ENCODE data around the gene LLGL2. TPM values are rescaled to one million over a fixed set of nuclear protein-coding genes. Genes with fewer than 3 reads are reported as not detected.
A peak's percentile ranks its signal among the peaks of the same experiment; 100 is the strongest.

LLGL2 gene
- total RNA-seq, 1 donor from 2014 or later: 50.6 TPM

- no peak for TF ChIP-seq CTCF (IDR thresholded peaks at IDR 0.05; ENCODE audit: insufficient read depth, low read length, poor library complexity, severe bottlenecking)
- DNase-seq (ENCODE audit: low read depth): peak; percentile 16
- H3K4me3 ChIP-seq (ENCODE audit: low read depth, low read length): no peak overlapping the region
- peaks cover 1% of the 10 kb centered on the region for H3K36me3 ChIP-seq (ENCODE audit: control insufficient read depth, insufficient read depth, low read length)
- H3K27me3 ChIP-seq (ENCODE audit: control insufficient read depth, insufficient read depth, low read length): no peaks in the 10 kb centered on the region
Observed at GRCh38 chr17:75551266-75551665, 25.8 kb downstream of the LLGL2 start.

- TF ChIP-seq CTCF (IDR thresholded peaks at IDR 0.05; ENCODE audit: insufficient read depth, low read length, poor library complexity, severe bottlenecking): no peak
- Histone ChIP-seq H3K36me3 (ENCODE audit: control insufficient read depth, insufficient read depth, low read length) (no peaks in the 10 kb centered on the region), H3K4me3 (ENCODE audit: low read depth, low read length) (no peak overlapping the region), H3K27me3 (ENCODE audit: control insufficient read depth, insufficient read depth, low read length) (no peaks in the 10 kb centered on the region)
- no peak for DNase-seq (ENCODE audit: low read depth)
Observed at GRCh38 chr17:75552425-75553294, 27.2 kb downstream of the LLGL2 start.

- DNase-seq (ENCODE audit: low read depth): no peak
- TF ChIP-seq CTCF (IDR thresholded peaks at IDR 0.05; ENCODE audit: insufficient read depth, low read length, poor library complexity, severe bottlenecking): no peak
- Histone ChIP-seq H3K36me3 (ENCODE audit: control insufficient read depth, insufficient read depth, low read length) (no peaks in the 10 kb centered on the region), H3K4me3 (ENCODE audit: low read depth, low read length) (no peak overlapping the region), H3K27me3 (ENCODE audit: control insufficient read depth, insufficient read depth, low read length) (no peaks in the 10 kb centered on the region)
Observed at GRCh38 chr17:75553295-75554110, 28.0 kb downstream of the LLGL2 start.

- no peaks in the 10 kb centered on the region for H3K27me3 ChIP-seq (ENCODE audit: control insufficient read depth, insufficient read depth, low read length)
- DNase-seq (ENCODE audit: low read depth): no peak
- no peak for TF ChIP-seq CTCF (IDR thresholded peaks at IDR 0.05; ENCODE audit: insufficient read depth, low read length, poor library complexity, severe bottlenecking)
Observed at GRCh38 chr17:75555679-75556153, 30.2 kb downstream of the LLGL2 start.

GRCh38 chr17:75557075-75557851 lies 31.8 kb downstream of the LLGL2 start:
- TF ChIP-seq CTCF (IDR thresholded peaks at IDR 0.05; ENCODE audit: insufficient read depth, low read length, poor library complexity, severe bottlenecking): no peak
- H3K27me3 ChIP-seq (ENCODE audit: control insufficient read depth, insufficient read depth, low read length): no peaks in the 10 kb centered on the region
- H3K4me3 ChIP-seq (ENCODE audit: low read depth, low read length): no peak overlapping the region
- no peaks in the 10 kb centered on the region for H3K36me3 ChIP-seq (ENCODE audit: control insufficient read depth, insufficient read depth, low read length)
- DNase-seq (ENCODE audit: low read depth): peak; percentile 69

More at GRCh38 chr17:75555679-75556153, 30.2 kb downstream of the LLGL2 start:
- H3K36me3 ChIP-seq (ENCODE audit: control insufficient read depth, insufficient read depth, low read length): no peaks in the 10 kb centered on the region
- H3K4me3 ChIP-seq (ENCODE audit: low read depth, low read length): no peak overlapping the region
